ENCODE measurements around the gene RAB3B.
"Not testable (repeated sequence)": the region's sequence is repeated elsewhere in the genome, so short reads cannot be mapped to it uniquely, and the experiment has no call there.

RAB3B gene

GRCh38 chr1:51910221-51911000 is 80.1 kb downstream of the RAB3B start:
- Histone ChIP-seq H3K27me3 (ENCODE audit: low read depth, low read length) (peaks cover 4% of the 10 kb centered on the region), H3K4me3 (ENCODE audit: low read depth in 1 of 2, low read length in 2 of 2) (no peak overlapping the region), H3K36me3 (ENCODE audit: control insufficient read depth in 1 of 2, insufficient read depth in 2 of 2, low read length in 2 of 2) (no peaks in the 10 kb centered on the region), H3K9me3 (ENCODE audit: control insufficient read depth in 1 of 2, low read length in 2 of 2) (no peaks in the 10 kb centered on the region), H3K27ac (ENCODE audit: low read length) (no peak overlapping the region), H3K4me1 (ENCODE audit: control insufficient read depth in 1 of 2, insufficient read depth in 2 of 2, low read length in 2 of 2) (no peaks in the 10 kb centered on the region)

- Histone ChIP-seq H3K9me3 (ENCODE audit: control insufficient read depth in 1 of 2, low read length in 2 of 2) (no peaks in the 10 kb centered on the region), H3K36me3 (ENCODE audit: control insufficient read depth in 1 of 2, insufficient read depth in 2 of 2, low read length in 2 of 2) (no peaks in the 10 kb centered on the region), H3K27ac (ENCODE audit: low read length) (no peak overlapping the region), H3K27me3 (ENCODE audit: low read depth, low read length) (peaks cover 4% of the 10 kb centered on the region), H3K4me1 (ENCODE audit: control insufficient read depth in 1 of 2, insufficient read depth in 2 of 2, low read length in 2 of 2) (no peaks in the 10 kb centered on the region), H3K4me3 (ENCODE audit: low read depth in 1 of 2, low read length in 2 of 2) (no peak overlapping the region)
Measured at GRCh38 chr1:51908499-51908898, 82.0 kb downstream of the RAB3B start.

- Histone ChIP-seq H3K36me3 (ENCODE audit: control insufficient read depth in 1 of 2, insufficient read depth in 2 of 2, low read length in 2 of 2) (no peaks in the 10 kb centered on the region), H3K27me3 (ENCODE audit: low read depth, low read length) (peaks cover 4% of the 10 kb centered on the region), H3K4me3 (ENCODE audit: low read depth in 1 of 2, low read length in 2 of 2) (no peak overlapping the region), H3K4me1 (ENCODE audit: control insufficient read depth in 1 of 2, insufficient read depth in 2 of 2, low read length in 2 of 2) (no peaks in the 10 kb centered on the region), H3K9me3 (ENCODE audit: control insufficient read depth in 1 of 2, low read length in 2 of 2) (no peaks in the 10 kb centered on the region), H3K27ac (ENCODE audit: low read length) (no peak overlapping the region)
Measured at GRCh38 chr1:51907079-51907702, 83.3 kb downstream of the RAB3B start.

- Histone ChIP-seq H3K9me3 (ENCODE audit: control insufficient read depth in 1 of 2, low read length in 2 of 2) (no peaks in the 10 kb centered on the region), H3K36me3 (ENCODE audit: control insufficient read depth in 1 of 2, insufficient read depth in 2 of 2, low read length in 2 of 2) (no peaks in the 10 kb centered on the region), H3K27ac (ENCODE audit: low read length) (no peak overlapping the region), H3K4me1 (ENCODE audit: control insufficient read depth in 1 of 2, insufficient read depth in 2 of 2, low read length in 2 of 2) (no peaks in the 10 kb centered on the region), H3K4me3 (ENCODE audit: low read depth in 1 of 2, low read length in 2 of 2) (no peak overlapping the region), H3K27me3 (ENCODE audit: low read depth, low read length) (peaks cover 4% of the 10 kb centered on the region)
Measured at GRCh38 chr1:51906306-51907078, 84.0 kb downstream of the RAB3B start.

GRCh38 chr1:51902456-51902855 is 88.0 kb downstream of the RAB3B start:
- Histone ChIP-seq H3K4me3 (ENCODE audit: low read depth in 1 of 2, low read length in 2 of 2) (no peak overlapping the region), H3K27ac (ENCODE audit: low read length) (no peak overlapping the region), H3K9me3 (ENCODE audit: control insufficient read depth in 1 of 2, low read length in 2 of 2) (no peaks in the 10 kb centered on the region), H3K36me3 (ENCODE audit: control insufficient read depth in 1 of 2, insufficient read depth in 2 of 2, low read length in 2 of 2) (no peaks in the 10 kb centered on the region), H3K4me1 (ENCODE audit: control insufficient read depth in 1 of 2, insufficient read depth in 2 of 2, low read length in 2 of 2) (no peaks in the 10 kb centered on the region), H3K27me3 (ENCODE audit: low read depth, low read length) (no peaks in the 10 kb centered on the region)

- H3K4me1 ChIP-seq (ENCODE audit: control insufficient read depth in 1 of 2, insufficient read depth in 2 of 2, low read length in 2 of 2) = no peaks in the 10 kb centered on the region
- no peaks in the 10 kb centered on the region for H3K36me3 ChIP-seq (ENCODE audit: control insufficient read depth in 1 of 2, insufficient read depth in 2 of 2, low read length in 2 of 2)
- no peaks in the 10 kb centered on the region for H3K9me3 ChIP-seq (ENCODE audit: control insufficient read depth in 1 of 2, low read length in 2 of 2)
- H3K4me3 ChIP-seq (ENCODE audit: low read depth in 1 of 2, low read length in 2 of 2) = no peak overlapping the region
- no peaks in the 10 kb centered on the region for H3K27me3 ChIP-seq (ENCODE audit: low read depth, low read length)
- no peak overlapping the region for H3K27ac ChIP-seq (ENCODE audit: low read length)
Measured at GRCh38 chr1:51901151-51901550, 89.3 kb downstream of the RAB3B start.

- H3K4me1 ChIP-seq (ENCODE audit: control insufficient read depth in 1 of 2, insufficient read depth in 2 of 2, low read length in 2 of 2) = no peaks in the 10 kb centered on the region
- H3K27ac ChIP-seq (ENCODE audit: low read length) = no peak overlapping the region
- H3K27me3 ChIP-seq (ENCODE audit: low read depth, low read length) = no peaks in the 10 kb centered on the region
- no peaks in the 10 kb centered on the region for H3K9me3 ChIP-seq (ENCODE audit: control insufficient read depth in 1 of 2, low read length in 2 of 2)
- no peak overlapping the region for H3K4me3 ChIP-seq (ENCODE audit: low read depth in 1 of 2, low read length in 2 of 2)
- no peaks in the 10 kb centered on the region for H3K36me3 ChIP-seq (ENCODE audit: control insufficient read depth in 1 of 2, insufficient read depth in 2 of 2, low read length in 2 of 2)
Measured at GRCh38 chr1:51899022-51899421, 91.5 kb downstream of the RAB3B start.

- H3K4me1 ChIP-seq (ENCODE audit: control insufficient read depth in 1 of 2, insufficient read depth in 2 of 2, low read length in 2 of 2) = no peaks in the 10 kb centered on the region
- no peak overlapping the region for H3K27ac ChIP-seq (ENCODE audit: low read length)
- no peaks in the 10 kb centered on the region for H3K9me3 ChIP-seq (ENCODE audit: control insufficient read depth in 1 of 2, low read length in 2 of 2)
- no peak overlapping the region for H3K4me3 ChIP-seq (ENCODE audit: low read depth in 1 of 2, low read length in 2 of 2)
- no peaks in the 10 kb centered on the region for H3K27me3 ChIP-seq (ENCODE audit: low read depth, low read length)
- no peaks in the 10 kb centered on the region for H3K36me3 ChIP-seq (ENCODE audit: control insufficient read depth in 1 of 2, insufficient read depth in 2 of 2, low read length in 2 of 2)
Measured at GRCh38 chr1:51898090-51898734, 92.3 kb downstream of the RAB3B start.

GRCh38 chr1:51897699-51898031 is 92.8 kb downstream of the RAB3B start:
- Histone ChIP-seq H3K27ac (ENCODE audit: low read length) (no peak overlapping the region), H3K4me1 (ENCODE audit: control insufficient read depth in 1 of 2, insufficient read depth in 2 of 2, low read length in 2 of 2) (no peaks in the 10 kb centered on the region), H3K9me3 (ENCODE audit: control insufficient read depth in 1 of 2, low read length in 2 of 2) (no peaks in the 10 kb centered on the region), H3K27me3 (ENCODE audit: low read depth, low read length) (no peaks in the 10 kb centered on the region), H3K4me3 (ENCODE audit: low read depth in 1 of 2, low read length in 2 of 2) (no peak overlapping the region), H3K36me3 (ENCODE audit: control insufficient read depth in 1 of 2, insufficient read depth in 2 of 2, low read length in 2 of 2) (no peaks in the 10 kb centered on the region)

- H3K36me3 ChIP-seq (ENCODE audit: control insufficient read depth in 1 of 2, insufficient read depth in 2 of 2, low read length in 2 of 2); H3K9me3 ChIP-seq (ENCODE audit: control insufficient read depth in 1 of 2, low read length in 2 of 2); H3K4me3 ChIP-seq (ENCODE audit: low read depth in 1 of 2, low read length in 2 of 2); H3K27me3 ChIP-seq (ENCODE audit: low read depth, low read length); H3K27ac ChIP-seq (ENCODE audit: low read length); H3K4me1 ChIP-seq (ENCODE audit: control insufficient read depth in 1 of 2, insufficient read depth in 2 of 2, low read length in 2 of 2): not testable (repeated sequence)
Measured at GRCh38 chr1:51894748-51895147, 95.8 kb downstream of the RAB3B start.

- Histone ChIP-seq H3K4me3 (ENCODE audit: low read depth in 1 of 2, low read length in 2 of 2) (peak within 1 kb of the TSS; percentile 97 to 99), H3K4me1 (ENCODE audit: control insufficient read depth in 1 of 2, insufficient read depth in 2 of 2, low read length in 2 of 2) (peaks cover 4 to 19% of the 10 kb centered on the region in 2 donors)
Measured at GRCh38 chr1:51878616-51879336, 111.7 kb downstream of the RAB3B start, which contains the start of gene NRDC. TSS of gene NRDC (minus strand) at chr1:51878727. CDS start at chr1:51878615, 112 bp downstream.

More at GRCh38 chr1:51878616-51879336, 111.7 kb downstream of the RAB3B start, which contains the start of gene NRDC:
- Histone ChIP-seq H3K27me3 (ENCODE audit: low read depth, low read length) (no peaks in the 10 kb centered on the region), H3K36me3 (ENCODE audit: control insufficient read depth in 1 of 2, insufficient read depth in 2 of 2, low read length in 2 of 2) (peaks cover 0 to 13% of the 10 kb centered on the region in 2 donors), H3K27ac (ENCODE audit: low read length) (peak within 1 kb of the TSS; percentile 99), H3K9me3 (ENCODE audit: control insufficient read depth in 1 of 2, low read length in 2 of 2) (no peaks in the 10 kb centered on the region)

All from muscle layer of duodenum (tissue), 2 donors.